Astrocyte of the cerebellum (primary cell): Measurements from ENCODE around the gene ETV3L.

Source experiments
- DNase-seq: peaks from one replicate; pipeline ENCODE4 v3.0.0-alpha.2; 2011; ENCODE audit warnings: low read depth
- H3K4me3 ChIP-seq: 2 replicates; pipeline ENCODE4 v1.5.1; 2011; ENCODE audit warnings: mild to moderate bottlenecking, low read depth, low read length, moderate library complexity
- in situ Hi-C: cut with HindIII; loops from 2 replicates; pipeline ENCODE4 v1.10.0; 2017; ENCODE audit warnings: low sequenced_read_pairs
- TF ChIP-seq, protein P1 (sequence below): IDR thresholded peaks from 2 replicates; pipeline ENCODE4 v1.5.1; 2012; ENCODE audit warnings: low read length, low read depth, moderate library complexity, mild to moderate bottlenecking; ENCODE audit errors: missing control alignments

ETV3L gene

DNA sequence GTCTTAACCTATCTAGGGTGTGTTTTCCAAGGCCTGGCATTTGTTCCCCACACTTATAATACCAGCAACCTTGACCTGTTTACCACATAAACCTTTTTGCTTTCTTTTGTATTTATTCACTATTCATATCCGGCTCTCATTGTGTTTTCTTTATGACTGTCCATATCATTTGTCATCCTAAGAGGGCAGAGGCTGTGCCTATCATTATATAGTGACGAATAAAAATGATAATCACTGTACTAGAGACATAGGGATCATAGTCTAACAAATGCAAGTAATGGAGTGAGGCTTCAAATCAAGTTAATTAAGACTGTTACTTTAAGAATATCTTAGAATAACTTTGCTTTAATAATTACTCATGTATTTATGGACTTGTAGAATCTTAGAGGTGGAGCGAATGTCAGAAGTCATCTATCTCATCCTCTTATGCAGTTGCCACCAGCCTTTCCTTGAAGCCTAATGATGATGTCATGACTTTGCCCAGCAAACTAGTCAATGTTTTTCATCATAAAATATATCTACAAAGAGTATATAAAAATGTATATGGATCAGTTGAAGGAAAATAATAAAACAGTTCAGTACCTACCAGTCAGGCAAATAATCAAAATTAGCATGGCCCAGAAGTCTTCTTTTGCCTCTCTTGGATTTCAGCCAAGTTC is 43.3 kb upstream of the ETV3L start:
- in situ Hi-C loops = no loop called here
- H3K4me3 ChIP-seq = no peak overlapping the region
- TF ChIP-seq, protein P1, sequence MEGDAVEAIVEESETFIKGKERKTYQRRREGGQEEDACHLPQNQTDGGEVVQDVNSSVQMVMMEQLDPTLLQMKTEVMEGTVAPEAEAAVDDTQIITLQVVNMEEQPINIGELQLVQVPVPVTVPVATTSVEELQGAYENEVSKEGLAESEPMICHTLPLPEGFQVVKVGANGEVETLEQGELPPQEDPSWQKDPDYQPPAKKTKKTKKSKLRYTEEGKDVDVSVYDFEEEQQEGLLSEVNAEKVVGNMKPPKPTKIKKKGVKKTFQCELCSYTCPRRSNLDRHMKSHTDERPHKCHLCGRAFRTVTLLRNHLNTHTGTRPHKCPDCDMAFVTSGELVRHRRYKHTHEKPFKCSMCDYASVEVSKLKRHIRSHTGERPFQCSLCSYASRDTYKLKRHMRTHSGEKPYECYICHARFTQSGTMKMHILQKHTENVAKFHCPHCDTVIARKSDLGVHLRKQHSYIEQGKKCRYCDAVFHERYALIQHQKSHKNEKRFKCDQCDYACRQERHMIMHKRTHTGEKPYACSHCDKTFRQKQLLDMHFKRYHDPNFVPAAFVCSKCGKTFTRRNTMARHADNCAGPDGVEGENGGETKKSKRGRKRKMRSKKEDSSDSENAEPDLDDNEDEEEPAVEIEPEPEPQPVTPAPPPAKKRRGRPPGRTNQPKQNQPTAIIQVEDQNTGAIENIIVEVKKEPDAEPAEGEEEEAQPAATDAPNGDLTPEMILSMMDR = no peak
- DNase-seq = no peak

DNA sequence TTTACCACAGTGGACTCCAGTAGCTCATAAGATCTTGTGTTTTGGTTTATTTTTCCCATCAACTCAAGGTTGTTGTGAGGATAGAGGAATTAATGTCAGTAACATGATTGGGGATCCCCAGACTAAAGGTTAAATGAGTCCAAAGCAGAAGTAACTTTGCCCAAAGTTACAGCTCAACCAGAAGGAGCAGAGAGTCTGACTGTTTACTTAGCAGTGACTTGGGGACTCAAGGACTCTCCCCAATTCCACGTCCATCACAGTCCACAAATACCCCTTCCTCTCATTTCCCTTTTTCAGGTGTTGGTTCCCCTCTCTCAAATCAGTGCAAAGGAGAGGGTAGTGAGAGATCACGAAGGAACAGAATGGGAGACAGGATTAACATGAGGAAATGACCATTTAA is 42.6 kb upstream of the ETV3L start:
- in situ Hi-C loops = no loop called here
- TF ChIP-seq, protein P1 = no peak
- DNase-seq = no peak
- no peak overlapping the region for H3K4me3 ChIP-seq

DNA sequence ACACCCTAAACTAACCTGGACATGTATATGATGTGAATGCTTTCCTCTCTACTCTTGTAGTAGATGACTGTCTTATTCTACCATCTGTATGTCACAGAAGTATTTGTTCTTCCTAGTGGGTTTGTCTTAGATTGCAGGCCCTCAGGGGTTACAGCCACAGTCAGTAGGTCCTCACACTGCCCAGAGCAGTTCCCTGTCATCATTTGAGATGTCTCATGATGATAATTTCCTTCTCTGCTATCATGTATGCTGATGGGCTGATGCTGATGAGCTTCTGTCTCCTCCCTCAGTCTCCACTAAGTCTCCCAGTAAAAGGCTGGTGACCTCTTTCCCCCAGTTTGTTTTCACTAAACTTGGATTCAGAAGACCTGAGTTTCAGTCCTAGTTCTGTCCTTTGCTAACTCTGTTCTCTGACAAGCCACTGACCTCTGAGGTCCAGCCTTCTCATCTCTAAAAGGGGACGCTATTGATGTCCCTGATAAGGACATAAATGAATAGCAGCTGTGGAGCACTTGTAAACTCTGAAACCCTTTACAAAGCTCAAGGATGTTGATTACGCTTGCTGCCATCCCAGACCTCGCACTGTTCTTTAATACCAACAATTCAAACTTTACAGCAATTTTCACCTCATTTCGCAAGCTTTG is 41.7 kb upstream of the ETV3L start:
- no peak for DNase-seq
- TF ChIP-seq, protein P1 = no peak
- H3K4me3 ChIP-seq = no peak overlapping the region
- in situ Hi-C loops = no loop called here

DNA sequence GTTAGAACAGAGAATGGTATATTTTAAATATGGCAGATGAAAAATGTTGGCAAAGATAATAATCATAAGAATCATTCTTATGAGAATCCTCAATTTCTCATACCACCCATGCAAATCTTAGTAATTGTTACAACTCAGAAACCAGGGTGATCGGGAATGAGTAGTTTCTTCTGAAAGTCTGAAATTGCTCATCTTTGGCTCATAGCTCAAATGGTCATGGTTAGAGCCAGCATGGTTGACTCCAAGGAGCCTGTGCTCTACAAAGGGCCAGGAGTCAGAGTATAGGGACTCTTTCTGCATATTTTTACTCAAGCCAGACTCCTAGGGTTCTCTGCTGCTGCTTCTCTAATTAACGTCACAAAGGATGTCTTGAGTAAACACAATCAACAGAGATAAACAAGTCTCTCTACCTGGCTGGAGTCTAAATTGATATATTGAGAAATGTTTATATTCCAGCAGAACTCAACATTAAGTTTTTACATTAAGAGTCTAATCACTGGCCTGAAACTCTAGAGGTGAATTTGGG is 40.5 kb upstream of the ETV3L start:
- H3K4me3 ChIP-seq = no peak overlapping the region
- in situ Hi-C loops = no loop called here
- TF ChIP-seq, protein P1 = no peak
- DNase-seq = no peak

DNA sequence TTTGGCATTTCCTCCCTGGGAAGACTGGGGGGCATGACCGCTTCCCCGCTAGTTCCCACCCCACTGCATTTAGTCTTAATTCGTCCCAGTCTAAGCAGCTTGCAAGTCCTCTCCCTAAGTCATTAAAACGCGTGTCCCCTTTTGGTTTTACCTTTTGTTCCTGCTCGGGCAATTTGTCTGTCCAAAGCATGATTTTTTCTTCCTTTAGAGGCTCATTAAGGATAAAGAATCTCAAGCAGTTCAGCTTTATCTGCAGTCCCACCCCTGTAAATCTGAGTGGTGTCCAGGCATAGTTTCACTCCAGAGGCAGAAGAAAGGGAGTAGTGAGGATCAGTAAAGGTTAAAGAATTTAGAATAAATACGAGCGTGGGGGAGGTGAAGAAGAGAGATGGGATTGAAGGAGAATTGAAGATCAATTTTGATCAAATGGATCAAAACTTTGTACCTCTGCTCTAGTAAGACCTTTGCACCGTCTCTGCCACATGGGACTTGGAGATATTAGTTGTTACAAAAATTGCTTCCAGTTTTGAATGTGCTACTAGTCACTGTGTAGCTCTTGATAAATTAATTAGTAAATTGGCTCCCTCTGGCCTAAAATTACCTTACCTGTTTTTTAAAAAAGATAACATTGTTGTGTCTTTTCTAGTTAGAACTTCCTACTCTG is 39.6 kb upstream of the ETV3L start:
- TF ChIP-seq, protein P1 = no peak
- H3K4me3 ChIP-seq = peak overlapping the region; percentile 97
- in situ Hi-C loops = no loop called here
- DNase-seq = no peak

DNA sequence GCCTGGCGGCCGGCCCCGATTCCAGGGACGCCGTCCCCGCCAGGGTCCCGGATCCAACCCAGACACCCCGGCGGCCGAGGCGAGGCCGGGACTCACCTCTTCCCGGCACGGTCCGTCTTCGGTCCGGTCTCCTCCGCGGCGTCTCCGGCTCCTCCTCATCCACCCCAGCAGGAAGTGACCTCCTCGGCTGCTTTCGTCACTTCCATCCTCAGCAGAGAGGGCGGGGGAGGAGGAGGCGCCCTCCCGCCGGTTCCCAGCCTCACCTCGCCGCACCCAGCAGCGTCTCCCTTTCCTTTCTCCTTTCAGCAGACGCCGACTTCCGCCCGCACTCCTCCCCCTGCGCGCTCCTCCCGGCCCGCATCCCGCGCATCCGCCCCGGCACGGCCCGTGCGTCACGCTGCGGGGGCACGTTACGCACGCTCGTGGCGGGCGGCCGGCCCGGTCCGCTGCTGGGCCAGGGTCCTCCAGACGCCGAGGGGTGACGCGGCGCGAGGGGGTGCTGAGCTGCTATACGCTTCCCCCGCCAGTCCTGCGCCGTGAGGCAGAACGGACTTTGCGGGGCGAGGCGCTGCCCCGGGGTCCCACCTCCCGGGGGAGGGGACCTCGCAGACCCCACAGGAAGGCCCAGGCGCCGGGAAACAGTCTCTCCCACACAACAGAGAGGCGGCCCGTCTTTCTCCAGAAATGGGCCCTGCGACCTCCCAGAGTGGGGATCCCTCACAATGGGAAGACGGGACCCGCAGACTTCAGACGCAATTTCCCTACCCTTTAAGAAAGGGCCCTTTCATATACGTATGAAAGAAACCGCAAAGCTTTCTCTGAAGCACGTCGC is 38.8 kb upstream of the ETV3L start, which contains the start of gene ETV3:
TSS of gene ETV3 (minus strand) at position 176 of the 832 bp plus-strand sequence. CDS start 2,043 bp downstream, outside the sequence.
- peak within 1 kb of the TSS; percentile 97 for H3K4me3 ChIP-seq
- peak; percentile 78 for DNase-seq
- in situ Hi-C loops = no loop called here
- TF ChIP-seq, protein P1 = no peak
